Esophagus muscularis mucosa (tissue), 4 donors: ENCODE data around the gene MBD2.

Experiments
- CTCF ChIP-seq, 3 experiments: fragments of 200-600 bp in 2 of 3; fragments of 450-650 bp in 1 of 3; sonication (generic) in 2 of 3; IDR thresholded peaks; one replicate each; pipeline ENCODE4 v1.5.1; 2017 to 2019; ENCODE audit warnings: antibody characterized with exemption in 3 of 3, mild to moderate bottlenecking in 2 of 3, moderate library complexity in 1 of 3
- EP300 ChIP-seq: sonication (generic); formaldehyde crosslinking; IDR thresholded peaks from one replicate; pipeline ENCODE4 v1.6.1; 2017; ENCODE audit warnings: antibody characterized with exemption
- POLR2A ChIP-seq: fragments of 450-650 bp; IDR thresholded peaks from one replicate; pipeline ENCODE4 v1.6.1; 2017; ENCODE audit warnings: antibody characterized with exemption, moderate library complexity, mild to moderate bottlenecking, low read depth
- POLR2AphosphoS5 ChIP-seq, 2 donors: sonication (generic); formaldehyde crosslinking; IDR thresholded peaks; one replicate each; pipeline ENCODE4 v1.6.1; 2017; ENCODE audit warnings: antibody characterized with exemption in 2 of 2

DNA sequence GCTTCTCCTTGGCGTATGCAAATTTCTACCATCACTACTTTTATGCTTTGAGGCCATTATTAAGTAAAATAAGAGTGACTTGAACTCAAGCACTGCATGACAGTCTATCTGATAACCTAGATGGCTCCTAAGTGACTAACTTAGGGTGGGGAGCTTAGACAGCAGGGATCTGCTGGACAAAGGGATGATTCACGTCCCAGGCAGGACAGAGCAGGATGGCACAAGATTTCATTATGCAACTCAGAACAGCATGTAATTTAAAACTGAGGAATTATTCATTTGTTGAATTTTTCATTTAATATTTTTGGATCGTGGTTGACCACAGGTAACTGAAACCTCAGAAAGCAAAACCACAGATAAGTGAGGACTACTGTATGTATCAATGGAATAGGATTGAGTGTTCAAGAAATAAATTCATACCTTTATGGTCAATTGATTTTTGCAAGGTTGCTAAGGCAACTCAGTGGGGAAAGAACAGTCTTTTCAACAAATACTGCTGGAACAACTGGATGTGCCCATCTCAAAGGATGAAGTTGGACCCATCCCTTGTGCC is 115.3 kb downstream of the MBD2 start:
- no peak for TF ChIP-seq CTCF (IDR thresholded peaks at IDR 0.05)
- TF ChIP-seq POLR2A = no peak
- no peak for TF ChIP-seq POLR2AphosphoS5 (IDR thresholded peaks at IDR 0.05)
- no peak for TF ChIP-seq EP300
